Endothelial cell of umbilical vein (primary cell): ENCODE data around the gene LRP1B. TPM values are rescaled to one million over a fixed set of nuclear protein-coding genes. Genes with fewer than 3 reads are reported as not detected.

Experiments used
- BruUV-seq: library from RNA; stranded (reverse); fragments of 400-500 nt; replicated peaks from 2 replicates; lab custom pipeline; 2021; lab: Mats Ljungman, UMichigan
- CTCF ChIA-PET: fragments of 300-600, 350-600 bp; sonication (Branson Sonifier 250); formaldehyde crosslinking; loops from one replicate; lab custom pipeline; 2021; ENCODE audit warnings: antibody characterized with exemption, inconsistent platforms; lab: Charles Lee
- POLR2A ChIA-PET: fragments of 300-600, 350-600 bp; sonication (Branson Sonifier 250); formaldehyde crosslinking; loops from one replicate; lab custom pipeline; 2021; ENCODE audit warnings: antibody characterized with exemption, inconsistent platforms; lab: Charles Lee
- DNase-seq: peaks from one replicate; pipeline ENCODE4 v3.0.0-alpha.2; 2011; ENCODE audit warnings: low read depth, low spot score
- FAIRE-seq: peaks from 2 replicates; lab custom pipeline; 2011; peaks lifted over from hg19 to GRCh38; lab: Jason Lieb, UNC
- H2AFZ ChIP-seq: 2 replicates; pipeline ENCODE4 v1.6.0; 2012; ENCODE audit warnings: low read depth, low read length, control low read depth, inconsistent platforms
- H3K27ac ChIP-seq: 2 replicates; pipeline ENCODE4 v1.5.1; 2011; ENCODE audit warnings: low read depth, mild to moderate bottlenecking, control low read depth, low read length, moderate library complexity; ENCODE audit not compliant: insufficient read depth
- H3K27me3 ChIP-seq, 2 experiments: 2 replicates each; pipeline versions ENCODE4 v1.6.0 to v1.6.1; 2011; ENCODE audit warnings: low read length in 2 of 2, mixed read lengths in 1 of 2; ENCODE audit not compliant: control insufficient read depth in 2 of 2, insufficient read depth in 2 of 2
- H3K36me3 ChIP-seq, 2 experiments: 2 replicates in 1 of 2; 3 replicates in 1 of 2; pipeline ENCODE4 v1.5.1; 2011; ENCODE audit warnings: low read length in 2 of 2, mild to moderate bottlenecking in 1 of 2, moderate library complexity in 1 of 2; ENCODE audit not compliant: control insufficient read depth in 2 of 2, insufficient read depth in 2 of 2; ENCODE audit errors: extremely low read depth in 1 of 2
- H3K4me1 ChIP-seq: 3 replicates; pipeline ENCODE4 v1.5.1; 2011; ENCODE audit warnings: mild to moderate bottlenecking, low read length; ENCODE audit not compliant: control insufficient read depth, insufficient read depth; ENCODE audit errors: extremely low read depth
- H3K4me2 ChIP-seq: 2 replicates; pipeline ENCODE4 v1.6.1; 2011; ENCODE audit warnings: low read length, control low read depth, mixed read lengths; ENCODE audit not compliant: insufficient read depth
- H3K4me3 ChIP-seq, 3 experiments: fragments of 200-600 bp in 1 of 3; sonication (generic), shearing (Covaris generic) in 1 of 3; replicated peaks in 1 of 3; 2 replicates each; pipeline ENCODE4 v1.5.1; 2011 to 2016; ENCODE audit warnings: control low read depth in 3 of 3, low read length in 3 of 3, mild to moderate bottlenecking in 2 of 3, inconsistent platforms in 1 of 3, low read depth in 1 of 3, moderate library complexity in 1 of 3; ENCODE audit not compliant: insufficient read depth in 1 of 3
- H3K79me2 ChIP-seq: 2 replicates; pipeline ENCODE4 v1.6.0; 2012; ENCODE audit warnings: low read length, inconsistent platforms; ENCODE audit not compliant: control insufficient read depth, insufficient read depth
- H3K9ac ChIP-seq: replicated peaks from 2 replicates; pipeline ENCODE3; 2011; ENCODE audit warnings: low read length, control low read depth; ENCODE audit not compliant: insufficient read depth; ENCODE audit errors: extremely low read depth
- H3K9me1 ChIP-seq: replicated peaks from 3 replicates; pipeline ENCODE4 v1.6.0; 2011; ENCODE audit warnings: mild to moderate bottlenecking, low read length; ENCODE audit not compliant: control insufficient read depth, insufficient read depth; ENCODE audit errors: extremely low read depth
- H3K9me3 ChIP-seq: replicated peaks from 2 replicates; pipeline ENCODE4 v1.5.1; 2012; ENCODE audit warnings: low read length, inconsistent platforms; ENCODE audit not compliant: control insufficient read depth, insufficient read depth
- H4K20me1 ChIP-seq: replicated peaks from 2 replicates; pipeline ENCODE3; 2011; ENCODE audit warnings: mild to moderate bottlenecking, low read length; ENCODE audit not compliant: control insufficient read depth, insufficient read depth; ENCODE audit errors: extremely low read depth
- CTCF ChIP-seq, 2 donors: IDR thresholded peaks; 1 replicate in 1 of 2; 2 replicates in 1 of 2; pipeline ENCODE4 v1.5.1; 2011; ENCODE audit warnings: low read length in 2 of 2, mild to moderate bottlenecking in 2 of 2, moderate library complexity in 2 of 2, control low read depth in 1 of 2, inconsistent platforms in 1 of 2, low read depth in 1 of 2; ENCODE audit not compliant: insufficient read depth in 1 of 2; ENCODE audit errors: extremely low read depth in 1 of 2
- EZH2 ChIP-seq: IDR thresholded peaks from 2 replicates; pipeline ENCODE4 v1.6.1; 2012; ENCODE audit warnings: borderline replicate concordance, low read depth, mild to moderate bottlenecking, moderate library complexity, low read length, inconsistent platforms; ENCODE audit not compliant: severe bottlenecking
- FOS ChIP-seq: IDR thresholded peaks from 2 replicates; pipeline ENCODE4 v1.6.1; 2011; ENCODE audit warnings: mild to moderate bottlenecking, low read length, moderate library complexity, borderline replicate concordance; ENCODE audit not compliant: insufficient read depth
- GATA2 ChIP-seq: IDR thresholded peaks from 2 replicates; pipeline ENCODE4 v1.7.0; 2011; ENCODE audit warnings: low read depth, mild to moderate bottlenecking, moderate library complexity, mixed read lengths, low read length; ENCODE audit not compliant: insufficient read length, insufficient read depth
- JUN ChIP-seq: IDR thresholded peaks from 2 replicates; pipeline ENCODE4 v1.6.1; 2011; ENCODE audit warnings: borderline replicate concordance, low read depth; ENCODE audit not compliant: insufficient read length, insufficient read depth
- MAX ChIP-seq: IDR thresholded peaks from 2 replicates; pipeline ENCODE4 v1.6.1; 2011; ENCODE audit not compliant: insufficient read depth, insufficient read length
- MYC ChIP-seq: IDR thresholded peaks from one replicate; pipeline ENCODE4 v1.6.1; 2011; ENCODE audit warnings: mild to moderate bottlenecking, low read depth, low read length
- POLR2A ChIP-seq: IDR thresholded peaks from 2 replicates; pipeline ENCODE4 v1.6.1; 2012; ENCODE audit warnings: low read depth, mild to moderate bottlenecking, control low read depth, low read length
- POLR2AphosphoS5 ChIP-seq: IDR thresholded peaks from 2 replicates; pipeline ENCODE4 v1.6.1; 2012; ENCODE audit warnings: low read depth, mild to moderate bottlenecking, control low read depth, low read length, moderate library complexity; ENCODE audit not compliant: insufficient read depth
- dilution Hi-C: fragments of 300-500 bp; cut with MboI; formaldehyde crosslinking; loops from one replicate; pipeline ENCODE4 v1.15.0; 2019; ENCODE audit warnings: low sequenced_read_pairs; ENCODE audit not compliant: extremely low pct_ligation_motif_present
- intact Hi-C: fragments of 100-400 bp; cut with micrococcal nuclease; formaldehyde crosslinking; loops from one replicate; pipeline ENCODE4 v1.10.0; 2022
- polyA plus RNA-seq, 4 experiments: library from polyadenylated mRNA; depleted of rRNA in 3 of 4; stranded (reverse) in 3 of 4; unstranded in 1 of 4; fragments of >200 nt; gene quantifications; 2 replicates each; pipeline versions ENCODE4 v1.2.1 to v1.2.3, GENCODE V29; 2011 to 2012; ENCODE audit warnings: missing spikeins in 1 of 4
- total RNA-seq: library from RNA; stranded (reverse); gene quantifications from 2 replicates; pipeline ENCODE4 v1.2.3, GENCODE V29; 2021

The LRP1B gene
- total and polyA plus RNA-seq, 2 donors (not counting 3 experiments of a cell fraction or from before 2014, with no cell fraction given) = 0.03 to 0.07 TPM

GRCh38 chr2:141871913-141872634, 258.7 kb downstream of the LRP1B start:
- H3K27ac ChIP-seq = no peak overlapping the region
- intact Hi-C loops (no loop called here), dilution Hi-C loops (no loop called here)
- POLR2A ChIA-PET = no interaction called here
- no peaks in the 10 kb centered on the region for H3K79me2 ChIP-seq
- H3K36me3 ChIP-seq = no peaks in the 10 kb centered on the region
- DNase-seq = no peak
- no peak overlapping the region for H3K4me3 ChIP-seq
- no peak for FAIRE-seq
- no peak overlapping the region for H2AFZ ChIP-seq
- H3K9me3 ChIP-seq = no peaks in the 10 kb centered on the region
- H3K9ac ChIP-seq = no peak overlapping the region
- CTCF ChIA-PET = no interaction called here
- no peaks in the 10 kb centered on the region for H3K4me1 ChIP-seq
- TF ChIP-seq MAX (no peak), POLR2A (no peak), GATA2 (no peak), MYC (no peak), EZH2 (no peak), CTCF (IDR thresholded peaks at IDR 0.05; ENCODE audit: extremely low read depth in 1 of 2, insufficient read depth in 1 of 2, low read depth in 1 of 2, low read length in 2 of 2) (no peak), JUN (no peak), FOS (no peak), POLR2AphosphoS5 (no peak)
- no peaks in the 10 kb centered on the region for H3K9me1 ChIP-seq
- H3K4me2 ChIP-seq = no peak overlapping the region
- H3K27me3 ChIP-seq = no peaks in the 10 kb centered on the region
- no TSS peak for BruUV-seq
- H4K20me1 ChIP-seq = no peaks in the 10 kb centered on the region
